Smooth muscle cell (in vitro differentiated cells): ENCODE measurements around the gene PAK6. TPM values are rescaled to one million over a fixed set of nuclear protein-coding genes. Genes with fewer than 3 reads are reported as not detected.
A peak's percentile ranks its signal among the peaks of the same experiment; 100 is the strongest.

Experiments used
- DNase-seq: peaks from one replicate; lab custom pipeline; 2025; ENCODE audit not compliant: unreplicated experiment; lab: John Stamatoyannopoulos, UW
- H2AFZ ChIP-seq: fragments of 200-600 bp; sonication (generic); 2 replicates; pipeline ENCODE4 v1.6.0; 2016; ENCODE audit warnings: antibody characterized with exemption, low read depth, mild to moderate bottlenecking
- H3F3A ChIP-seq: fragments of 200-600 bp; sonication (generic); 2 replicates; pipeline ENCODE4 v1.6.0; 2017; ENCODE audit warnings: antibody characterized with exemption, low read depth
- H3K27ac ChIP-seq: fragments of 200-600 bp; sonication (generic); 2 replicates; pipeline ENCODE4 v1.5.1; 2016; ENCODE audit warnings: low read depth, mild to moderate bottlenecking
- H3K27me3 ChIP-seq: fragments of 200-600 bp; sonication (generic); 2 replicates; pipeline ENCODE4 v1.6.1; 2016; ENCODE audit warnings: low read depth, mild to moderate bottlenecking
- H3K36me3 ChIP-seq: fragments of 200-600 bp; sonication (generic); 2 replicates; pipeline ENCODE4 v1.5.1; 2016; ENCODE audit warnings: low read depth
- H3K4me1 ChIP-seq: fragments of 200-600 bp; sonication (generic); 2 replicates; pipeline ENCODE4 v1.5.1; 2016; ENCODE audit warnings: low read depth
- H3K4me2 ChIP-seq: fragments of 200-600 bp; sonication (generic); 2 replicates; pipeline ENCODE4 v1.6.0; 2016; ENCODE audit warnings: mild to moderate bottlenecking
- H3K4me3 ChIP-seq: fragments of 200-600 bp; sonication (generic); 2 replicates; pipeline ENCODE4 v1.5.1; 2016; ENCODE audit warnings: mild to moderate bottlenecking
- H3K79me2 ChIP-seq: fragments of 200-600 bp; sonication (generic); 2 replicates; pipeline ENCODE4 v1.6.0; 2016; ENCODE audit warnings: low read depth, mild to moderate bottlenecking
- H3K9ac ChIP-seq: fragments of 200-600 bp; sonication (generic); 2 replicates; pipeline ENCODE4 v1.6.0; 2016; ENCODE audit warnings: low read depth
- H3K9me3 ChIP-seq: fragments of 200-600 bp; sonication (generic); replicated peaks from 2 replicates; pipeline ENCODE4 v1.5.1; 2016; ENCODE audit warnings: low read depth
- H4K20me1 ChIP-seq: fragments of 200-600 bp; sonication (generic); 2 replicates; pipeline ENCODE4 v1.6.0; 2016; ENCODE audit warnings: low read depth
- WGBS: methylation state at CpG from one replicate; pipeline ENCODE4 v1.1.7; 2016; ENCODE audit warnings: low lambda C conversion rate; 5-methylcytosine and 5-hydroxymethylcytosine counted together
- polyA plus RNA-seq: library from polyadenylated mRNA; unstranded; fragments of >200 nt; fragmentation: Nextera tagmentation; extraction: Ambion mirVana; gene quantifications from 2 replicates; pipeline ENCODE4 v1.2.1, GENCODE V29; 2016
- total RNA-seq: library from RNA; depleted of rRNA; stranded (reverse); fragments of >200 nt; gene quantifications from 2 replicates; pipeline ENCODE4 v1.2.3, GENCODE V29; 2014
- TF ChIP-seq, protein P1 (sequence below): fragments of 200-600 bp; sonication (generic); IDR thresholded peaks from 2 replicates; pipeline ENCODE4 v1.5.1; 2017; ENCODE audit warnings: borderline replicate concordance, mild to moderate bottlenecking, antibody characterized with exemption; ENCODE audit not compliant: insufficient read depth, poor library complexity, severe bottlenecking

The PAK6 gene
- total and polyA plus RNA-seq, 2 experiments from 2014 or later = 0.29 to 1.6 TPM

DNA sequence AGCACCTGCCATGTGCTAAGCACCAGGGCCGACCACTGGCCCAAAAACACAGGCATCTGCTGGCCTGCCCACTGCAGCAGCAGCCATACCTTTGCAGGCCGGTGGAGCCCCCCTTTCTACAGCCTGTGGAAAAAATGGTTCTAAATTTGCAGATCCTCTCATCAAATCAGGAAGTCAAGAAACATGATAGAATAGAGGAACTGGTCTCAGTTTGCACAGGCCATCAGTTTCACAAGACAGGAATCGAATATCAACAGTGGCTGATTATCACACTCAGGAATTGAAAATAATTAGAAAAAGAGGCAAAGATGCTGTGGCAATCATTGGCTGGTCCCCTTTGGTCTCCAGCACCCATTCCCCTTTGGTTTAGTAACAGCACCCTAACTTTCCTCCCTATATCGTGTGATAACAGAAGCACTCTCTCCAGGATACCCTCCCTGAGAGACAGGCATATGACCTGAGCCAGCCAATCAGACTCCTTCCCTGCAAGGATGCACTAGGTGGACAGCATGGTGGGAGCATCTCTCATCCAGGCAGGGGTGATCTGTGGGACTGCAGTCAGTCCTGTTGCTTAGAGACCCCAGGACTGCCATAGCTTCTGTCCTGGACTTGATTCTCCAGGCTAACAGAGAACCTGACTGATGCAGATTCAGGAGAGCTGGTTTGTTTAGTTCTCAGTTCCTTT is 3.5 kb upstream of the PAK6 start:
- Histone ChIP-seq H3K79me2 (no peaks in the 10 kb centered on the region), H3K4me3 (no peak overlapping the region), H3K4me1 (peaks cover 5% of the 10 kb centered on the region), H4K20me1 (no peaks in the 10 kb centered on the region), H3K9me3 (no peaks in the 10 kb centered on the region), H3F3A (no peaks in the 10 kb centered on the region), H3K27me3 (peaks cover 19% of the 10 kb centered on the region), H2AFZ (no peak overlapping the region), H3K27ac (no peak overlapping the region), H3K4me2 (no peak overlapping the region), H3K9ac (no peak overlapping the region), H3K36me3 (no peaks in the 10 kb centered on the region)
- WGBS = 92% methylated on average over 4 of the region's 4 CpGs
- TF ChIP-seq, protein P1, sequence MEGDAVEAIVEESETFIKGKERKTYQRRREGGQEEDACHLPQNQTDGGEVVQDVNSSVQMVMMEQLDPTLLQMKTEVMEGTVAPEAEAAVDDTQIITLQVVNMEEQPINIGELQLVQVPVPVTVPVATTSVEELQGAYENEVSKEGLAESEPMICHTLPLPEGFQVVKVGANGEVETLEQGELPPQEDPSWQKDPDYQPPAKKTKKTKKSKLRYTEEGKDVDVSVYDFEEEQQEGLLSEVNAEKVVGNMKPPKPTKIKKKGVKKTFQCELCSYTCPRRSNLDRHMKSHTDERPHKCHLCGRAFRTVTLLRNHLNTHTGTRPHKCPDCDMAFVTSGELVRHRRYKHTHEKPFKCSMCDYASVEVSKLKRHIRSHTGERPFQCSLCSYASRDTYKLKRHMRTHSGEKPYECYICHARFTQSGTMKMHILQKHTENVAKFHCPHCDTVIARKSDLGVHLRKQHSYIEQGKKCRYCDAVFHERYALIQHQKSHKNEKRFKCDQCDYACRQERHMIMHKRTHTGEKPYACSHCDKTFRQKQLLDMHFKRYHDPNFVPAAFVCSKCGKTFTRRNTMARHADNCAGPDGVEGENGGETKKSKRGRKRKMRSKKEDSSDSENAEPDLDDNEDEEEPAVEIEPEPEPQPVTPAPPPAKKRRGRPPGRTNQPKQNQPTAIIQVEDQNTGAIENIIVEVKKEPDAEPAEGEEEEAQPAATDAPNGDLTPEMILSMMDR = no peak
- DNase-seq = no peak

DNA sequence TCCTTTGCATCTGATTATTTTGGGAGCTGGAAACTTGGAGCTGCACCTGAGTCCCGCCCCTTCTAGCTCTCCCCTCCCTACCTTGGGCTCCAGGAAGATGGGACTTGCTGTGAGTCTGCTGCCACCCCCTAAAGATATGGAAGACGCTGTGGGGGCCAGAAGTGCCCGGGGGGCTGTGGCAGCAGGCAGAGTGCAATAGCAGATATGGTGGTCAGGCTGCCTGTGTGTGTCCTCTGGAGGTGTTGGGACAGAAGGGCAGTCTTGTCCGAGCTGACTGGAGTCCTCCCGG is 485 bp downstream of the PAK6 start:
- DNase-seq = no peak
- H3F3A ChIP-seq = no peaks in the 10 kb centered on the region
- no peaks in the 10 kb centered on the region for H3K79me2 ChIP-seq
- H3K36me3 ChIP-seq = no peaks in the 10 kb centered on the region
- no peak overlapping the region for H2AFZ ChIP-seq
- peaks cover 5% of the 10 kb centered on the region for H3K4me1 ChIP-seq
- peak overlapping the region; percentile 49 for H3K4me3 ChIP-seq
- H3K9me3 ChIP-seq = no peaks in the 10 kb centered on the region
- no peaks in the 10 kb centered on the region for H4K20me1 ChIP-seq
- no peak overlapping the region for H3K9ac ChIP-seq
- H3K27me3 ChIP-seq = peaks cover 19% of the 10 kb centered on the region
- TF ChIP-seq, protein P1 = no peak
- WGBS = 48% methylated on average over 5 of the region's 5 CpGs
- peak overlapping the region; percentile 89 for H3K4me2 ChIP-seq
- H3K27ac ChIP-seq = no peak overlapping the region

DNA sequence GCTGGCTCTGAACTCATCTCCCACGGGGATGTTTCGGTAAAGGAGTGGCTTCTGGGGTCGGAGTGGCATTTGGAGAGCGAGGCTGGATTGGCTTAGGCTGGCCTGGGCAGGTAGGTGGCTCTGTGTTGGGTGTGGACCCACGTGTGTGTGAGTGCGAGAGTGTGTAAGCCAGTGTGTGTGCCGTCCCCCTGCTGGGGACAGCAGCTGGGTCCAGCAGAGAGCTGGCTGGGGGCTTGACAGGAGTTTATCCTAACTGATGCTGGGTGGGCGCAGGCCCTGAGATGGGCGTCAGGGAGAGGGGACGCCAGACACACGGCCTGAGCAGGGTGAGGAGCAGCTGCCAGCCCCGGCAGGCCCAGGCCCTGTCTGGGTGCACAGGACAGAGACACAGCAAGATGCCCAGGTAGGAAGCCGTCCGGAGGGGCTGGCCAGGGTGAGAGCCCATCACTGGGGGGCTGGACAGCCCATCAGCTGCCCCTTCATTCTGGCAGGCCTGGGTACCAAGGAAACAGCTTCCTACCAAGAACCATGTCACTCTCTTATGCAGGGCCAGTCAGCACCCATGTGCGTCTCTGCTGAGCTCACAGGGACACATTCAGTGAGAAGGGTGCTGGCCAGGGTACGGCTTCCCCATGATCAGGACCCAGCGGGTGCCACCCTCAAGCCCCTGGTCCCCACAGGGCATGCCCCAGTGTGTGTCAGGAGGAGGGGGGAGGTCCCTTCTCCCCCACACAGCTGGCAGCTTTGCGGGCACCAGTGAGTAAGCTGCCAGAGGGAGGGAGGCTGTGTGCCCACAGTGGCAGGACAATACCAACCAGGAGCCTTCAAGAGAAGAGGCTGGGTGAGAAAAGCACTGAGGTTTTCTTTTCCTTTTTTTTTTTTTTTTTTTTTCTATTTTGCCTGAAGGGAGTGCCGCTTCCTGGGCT is 1.1 kb downstream of the PAK6 start:
- WGBS = 76% methylated on average over 19 of the region's 19 CpGs
- DNase-seq = no peak
- no peaks in the 10 kb centered on the region for H3K9me3 ChIP-seq
- H3K27ac ChIP-seq = no peak overlapping the region
- H3K4me1 ChIP-seq = peaks cover 5% of the 10 kb centered on the region
- no peak overlapping the region for H3K4me3 ChIP-seq
- H3F3A ChIP-seq = no peaks in the 10 kb centered on the region
- peak overlapping the region; percentile 89 for H3K4me2 ChIP-seq
- peaks cover 19% of the 10 kb centered on the region for H3K27me3 ChIP-seq
- no peaks in the 10 kb centered on the region for H3K79me2 ChIP-seq
- no peaks in the 10 kb centered on the region for H4K20me1 ChIP-seq
- H3K9ac ChIP-seq = no peak overlapping the region
- TF ChIP-seq, protein P1 = no peak
- H2AFZ ChIP-seq = no peak overlapping the region
- H3K36me3 ChIP-seq = no peaks in the 10 kb centered on the region
